CD4-positive, alpha-beta T cell treated with Interleukin-6 at 100 ng/mL for 8 hours (primary cell): Measurements from ENCODE around the gene SZT2.

Source experiments
- DNase-seq: peaks from one replicate; pipeline ENCODE4 v3.0.0-alpha.2; 2020; ENCODE audit warnings: mixed read lengths, low spot score

SZT2 gene

GRCh38 chr1:43389326-43390313 lies at the start of gene SZT2, which contains the start of gene MED8:
Gene SZT2 (plus strand): TSS chr1:43389899. CDS start chr1:43389969, 70 bp downstream.
Gene MED8 (minus strand): TSS chr1:43389800. CDS start chr1:43389764, 36 bp downstream.
- DNase-seq: peak; percentile 93

GRCh38 chr1:43340559-43340958 lies 49.1 kb upstream of the SZT2 start:
- DNase-seq: no peak

GRCh38 chr1:43344267-43344850 lies 45.3 kb upstream of the SZT2 start:
- no peak for DNase-seq

- DNase-seq: no peak
Observed at GRCh38 chr1:43345120-43345519, 44.6 kb upstream of the SZT2 start.

- DNase-seq: no peak
Observed at GRCh38 chr1:43346636-43347035, 43.1 kb upstream of the SZT2 start.

GRCh38 chr1:43348343-43348808 lies 41.3 kb upstream of the SZT2 start:
- no peak for DNase-seq

GRCh38 chr1:43348809-43349593 lies 40.7 kb upstream of the SZT2 start:
- DNase-seq: peak; percentile 58

- no peak for DNase-seq
Observed at GRCh38 chr1:43349594-43350306, 39.9 kb upstream of the SZT2 start.

- no peak for DNase-seq
Observed at GRCh38 chr1:43350976-43351375, 38.7 kb upstream of the SZT2 start.

- DNase-seq: no peak
Observed at GRCh38 chr1:43351421-43352350, 38.0 kb upstream of the SZT2 start.

- DNase-seq: no peak
Observed at GRCh38 chr1:43352351-43352705, 37.4 kb upstream of the SZT2 start.

GRCh38 chr1:43352881-43353280 lies 36.8 kb upstream of the SZT2 start:
- DNase-seq: no peak

GRCh38 chr1:43354471-43354870 lies 35.2 kb upstream of the SZT2 start:
- no peak for DNase-seq

GRCh38 chr1:43354936-43355335 lies 34.8 kb upstream of the SZT2 start:
- no peak for DNase-seq

- DNase-seq: no peak
Observed at GRCh38 chr1:43357251-43357650, 32.4 kb upstream of the SZT2 start.

GRCh38 chr1:43358121-43358745 lies 31.5 kb upstream of the SZT2 start:
- no peak for DNase-seq

- peak; percentile 95 for DNase-seq
Observed at GRCh38 chr1:43358746-43359693, 30.7 kb upstream of the SZT2 start, which contains the start of gene CDC20. Gene CDC20 (plus strand): TSS chr1:43358981. CDS start chr1:43359216, 235 bp downstream.

- no peak for DNase-seq
Observed at GRCh38 chr1:43359696-43360095, 30.0 kb upstream of the SZT2 start.

GRCh38 chr1:43360616-43361015 lies 29.1 kb upstream of the SZT2 start:
- no peak for DNase-seq
